ENCODE measurements around the gene C3orf20.

GRCh38 chr3:14633417-14633816 is 41.5 kb upstream of the C3orf20 start:
- no peak for TF ChIP-seq SUZ12 (IDR thresholded peaks at IDR 0.05; ENCODE audit: extremely low read depth, insufficient read depth, insufficient read length)
- TF ChIP-seq ZNF274 (IDR thresholded peaks at IDR 0.05; ENCODE audit: low read depth, low read length), result no peak
- TF ChIP-seq YY1 (IDR thresholded peaks at IDR 0.05; ENCODE audit: insufficient read depth, insufficient read length), result no peak
